Heart left ventricle (tissue), 16 donors: ENCODE data around the gene SAT2. TPM values are rescaled to one million over a fixed set of nuclear protein-coding genes. Genes with fewer than 3 reads are reported as not detected.

ENCODE experiments used
- ATAC-seq, 4 donors: fragments of 200-7000 bp; cut with Tn5 transposase; one replicate each; pipeline ENCODE4 v1.9.1; 2020 to 2022; ENCODE audit warnings: moderate library complexity in 4 of 4, mild to moderate bottlenecking in 3 of 4, moderate number of reproducible peaks in 1 of 4
- DNase-seq, 5 donors: peaks; one replicate each; pipeline ENCODE4 v3.0.0-alpha.2; 2020
- H3K27ac ChIP-seq, 12 donors: fragments of 200-600 bp; sonication (generic) in 4 of 12; one replicate each; pipeline versions ENCODE4 v1.5.0 to v1.8.0; 2016 to 2022; ENCODE audit warnings: mild to moderate bottlenecking in 2 of 12
- H3K27me3 ChIP-seq, 9 donors: fragments of 200-600 bp; sonication (generic) in 2 of 9; one replicate each; pipeline versions ENCODE4 v1.5.1 to v1.8.0; 2016 to 2022; ENCODE audit warnings: mild to moderate bottlenecking in 3 of 9
- H3K36me3 ChIP-seq, 9 donors: fragments of 200-600 bp; sonication (generic) in 2 of 9; one replicate each; pipeline versions ENCODE4 v1.5.0 to v1.8.0; 2018 to 2022; ENCODE audit warnings: mild to moderate bottlenecking in 2 of 9
- H3K4me1 ChIP-seq, 12 donors: fragments of 200-600 bp; sonication (generic) in 4 of 12; one replicate each; pipeline versions ENCODE4 v1.5.0 to v1.8.0; 2016 to 2022; ENCODE audit warnings: mild to moderate bottlenecking in 3 of 12
- H3K4me3 ChIP-seq, 12 donors: fragments of 200-600 bp; sonication (generic) in 4 of 12; one replicate each; pipeline versions ENCODE4 v1.5.0 to v1.8.0; 2017 to 2022; ENCODE audit warnings: mild to moderate bottlenecking in 9 of 12, moderate library complexity in 4 of 12
- H3K9me3 ChIP-seq, 12 donors: fragments of 200-600 bp; sonication (generic) in 4 of 12; one replicate each; pipeline versions ENCODE4 v1.5.0 to v1.8.0; 2016 to 2022; ENCODE audit warnings: mild to moderate bottlenecking in 1 of 12
- CTCF ChIP-seq, 12 donors: fragments of 200-600 bp; sonication (generic) in 4 of 12; IDR thresholded peaks; one replicate each; pipeline versions ENCODE4 v1.5.0 to v1.8.0; 2018 to 2022; ENCODE audit warnings: antibody characterized with exemption in 12 of 12, mild to moderate bottlenecking in 5 of 12
- POLR2A ChIP-seq, 2 donors: fragments of 450-650 bp; IDR thresholded peaks; one replicate each; pipeline ENCODE4 v1.6.1; 2017; ENCODE audit warnings: antibody characterized with exemption in 2 of 2, mild to moderate bottlenecking in 2 of 2, moderate library complexity in 2 of 2
- whole genome bisulfite sequencing, 4 donors: extraction: QIAGEN DNeasy Blood & Tissue Kit in 2 of 4; methylation state at CpG; one replicate each; pipeline versions ENCODE4 v1.1.5 to v1.1.7; 2013 to 2018; 5-methylcytosine and 5-hydroxymethylcytosine counted together
- intact Hi-C, 10 donors: fragments of 100-400 bp; cut with DNase I; formaldehyde crosslinking; loops; one replicate each; pipeline versions ENCODE4 v1.11.1 to v1.14.2; 2022
- polyA plus RNA-seq, 2 donors: library from polyadenylated mRNA; stranded (reverse); fragments of 200-250 nt; gene quantifications; one replicate each; pipeline ENCODE4 v1.2.3, GENCODE V29; 2013
- total RNA-seq, 9 donors: library from RNA; depleted of rRNA in 2 of 9; stranded (reverse); fragments of >200 nt in 2 of 9; fragmentation: NEBNext Ultra II Directional in 3 of 9; extraction: Animal tissue kit (Norgen Biotek cat#: 25700) in 3 of 9; gene quantifications; one replicate each; pipeline versions ENCODE4 v1.1.0 to v1.2.4, GENCODE V29; 2016 to 2023
- donor health status: ischemic (EF 13 %, LVEDD 7.1; RV severe dilation, severe dysfunction).
- donor health status: healthy with polysubstance abuse.
- donor health status: DM: no; HTN: yes; CAD: no.
- donor health status: DM: no; HTN: no; CAD: no.
- donor health status: ischemic (EF 25% LVEDD 6.9; RV normal size, moderate dysfunction).
- donor health status: ischemic (EF 25% LVEDD 5.7; RV mildly dilated, moderate dysfunction).
- donor health status: healthy.
- donor health status: DM: yes; HTN: yes; CAD: no.
- donor health status: ischemic (EF 35%, LVEDD 5.7; RV mildly dilated, moderate dysfunction).
- donor health status: nonischemic (EF 11% LVEDD 7.7; RV severe dilation, severe dysfunction).
- donor health status: DM: yes; HTN: yes; CAD: no.
- donor health status: PGD.
- donor health status: ischemic (EF 29% LVEDD 5.4; RV normal size, mild dysfunction).
- donor health status: nonischemic (EF 23%, LVEDD 6.1; RV moderate dilation, normal function).

The SAT2 gene
- total and polyA plus RNA-seq, 11 donors = 50.0 to 131 (median 59.7) TPM

GRCh38 chr17:7631398-7632380 lies 4.1 kb upstream of the SAT2 start:
- H3K27me3 ChIP-seq = no peaks in the 10 kb centered on the region
- no peak overlapping the region for H3K27ac ChIP-seq
- no peak for TF ChIP-seq POLR2A (IDR thresholded peaks at IDR 0.05)
- TF ChIP-seq CTCF (IDR thresholded peaks at IDR 0.05) = no peak
- WGBS, 4 donors = 25 to 37% (median 29%) methylated on average over 8 to 11 of the region's 11 CpGs
- no peak overlapping the region for H3K4me3 ChIP-seq
- intact Hi-C loops = loop anchor here in 7 of 10 donors (2.0 to 5.0 kb wide), 3 partner anchors 55 to 57 kb away; partner anchors contain the start of genes WRAP53 (in 6 of the 7) and TP53 (in 5 of the 7)
- ATAC-seq (no peak), DNase-seq (peak in 1 of 5 donors; percentile 39)
- H3K4me1 ChIP-seq = peaks cover 0 to 22% (median 8%) of the 10 kb centered on the region in 12 donors
- no peaks in the 10 kb centered on the region for H3K36me3 ChIP-seq
- no peaks in the 10 kb centered on the region for H3K9me3 ChIP-seq

GRCh38 chr17:7629939-7630571 lies 2.4 kb upstream of the SAT2 start, which contains the start of gene SHBG:
Gene SHBG, plus strand, starts transcription at chr17:7630135. Its CDS starts 38 bp downstream, at chr17:7630173.
- H3K4me3 ChIP-seq = no peak within 1 kb of the TSS
- H3K9me3 ChIP-seq = no peaks in the 10 kb centered on the region
- intact Hi-C loops = loop anchor here in 4 of 10 donors (5.0 kb wide), 1 partner anchor 57 kb away; the partner anchor contains the start of genes TP53 (in 4 of the 4) and WRAP53 (in 4 of the 4)
- H3K27ac ChIP-seq = no peak within 1 kb of the TSS
- WGBS, 4 donors = 75 to 89% (median 84%) methylated on average over 11 to 13 of the region's 13 CpGs
- H3K36me3 ChIP-seq = peaks cover 0 to 9% (median 5%) of the 10 kb centered on the region in 9 donors
- H3K4me1 ChIP-seq = peaks cover 0 to 26% (median 11%) of the 10 kb centered on the region in 12 donors
- DNase-seq (no peak), ATAC-seq (no peak)
- no peaks in the 10 kb centered on the region for H3K27me3 ChIP-seq
- TF ChIP-seq POLR2A (IDR thresholded peaks at IDR 0.05) (no peak), CTCF (IDR thresholded peaks at IDR 0.05) (no peak)

- DNase-seq = no peak
- WGBS, 4 donors = 21 to 25% (median 22%) methylated on average over 6 of the region's 6 CpGs
- Histone ChIP-seq H3K4me1 (peaks cover 0 to 24% (median 11%) of the 10 kb centered on the region in 12 donors), H3K27me3 (no peaks in the 10 kb centered on the region), H3K4me3 (peak overlapping the region; percentile 44 to 94 (median 84)), H3K36me3 (peaks cover 0 to 9% (median 5%) of the 10 kb centered on the region in 9 donors), H3K9me3 (no peaks in the 10 kb centered on the region), H3K27ac (peak overlapping the region; percentile 85 to 98 (median 92))
- TF ChIP-seq POLR2A (IDR thresholded peaks at IDR 0.05) (no peak), CTCF (IDR thresholded peaks at IDR 0.05) (no peak)
- ATAC-seq = peak in 1 of 4 donors; percentile 7
- intact Hi-C loops = loop anchor here in 1 of 10 donors (2.0 kb wide), 1 partner anchor 60 kb away; the partner anchor contains the start of gene TP53
Observed at GRCh38 chr17:7626956-7627249, 718 bp downstream of the SAT2 start.
